Neural cell (in vitro differentiated cells): Measurements from ENCODE around the gene BIN2. TPM values are rescaled to one million over a fixed set of nuclear protein-coding genes. Genes with fewer than 3 reads are reported as not detected.
"Not testable (repeated sequence)": the region's sequence is repeated elsewhere in the genome, so short reads cannot be mapped to it uniquely, and the experiment has no call there.

Experiments used
- H2AFZ ChIP-seq: fragments of 200-600, 300-800 bp; sonication (generic), shearing (Covaris generic); 2 replicates; pipeline ENCODE4 v1.6.0; 2014; ENCODE audit warnings: low read depth, mild to moderate bottlenecking, antibody characterized with exemption, low read length, moderate library complexity
- H3F3A ChIP-seq: fragments of 200-600 bp; shearing (Covaris generic); 2 replicates; pipeline ENCODE4 v1.6.1; 2016; ENCODE audit warnings: mild to moderate bottlenecking, moderate library complexity, mixed read lengths, antibody characterized with exemption, low read length; ENCODE audit not compliant: insufficient read depth, poor library complexity, severe bottlenecking
- H3K27ac ChIP-seq: fragments of 200-600, 300-800 bp; sonication (generic), shearing (Covaris generic); 2 replicates; pipeline ENCODE4 v1.5.1; 2014; ENCODE audit warnings: mild to moderate bottlenecking, low read length, moderate library complexity
- H3K27me3 ChIP-seq: fragments of 300-800, 200-600 bp; sonication (generic), shearing (Covaris generic); 2 replicates; pipeline ENCODE4 v1.6.0; 2014; ENCODE audit warnings: mild to moderate bottlenecking, low read depth, low read length, moderate library complexity; ENCODE audit not compliant: insufficient read depth
- H3K36me3 ChIP-seq: fragments of 300-800, 200-600 bp; sonication (generic), shearing (Covaris generic); 2 replicates; pipeline ENCODE4 v1.5.1; 2014; ENCODE audit warnings: mild to moderate bottlenecking, antibody characterized with exemption, low read length, moderate library complexity; ENCODE audit not compliant: insufficient read depth
- H3K4me2 ChIP-seq: fragments of 300-800, 200-600 bp; sonication (generic), shearing (Covaris generic); 2 replicates; pipeline ENCODE4 v1.6.0; 2014; ENCODE audit warnings: mild to moderate bottlenecking, low read length
- H3K4me3 ChIP-seq: fragments of 300-800, 200-600 bp; sonication (generic), shearing (Covaris generic); 2 replicates; pipeline ENCODE4 v1.5.1; 2014; ENCODE audit warnings: mild to moderate bottlenecking, low read length, moderate library complexity
- H3K79me2 ChIP-seq: fragments of 200-600 bp; shearing (Covaris generic); replicated peaks from 2 replicates; pipeline ENCODE4 v1.6.0; 2014; ENCODE audit warnings: mild to moderate bottlenecking, low read length, moderate library complexity; ENCODE audit not compliant: insufficient read depth
- H3K9ac ChIP-seq: fragments of 300-800, 200-600 bp; sonication (generic), shearing (Covaris generic); 2 replicates; pipeline ENCODE4 v1.6.1; 2016; ENCODE audit warnings: mild to moderate bottlenecking, low read length, mixed read lengths
- H3K9me2 ChIP-seq: fragments of 200-600 bp; shearing (Covaris generic); 2 replicates; pipeline ENCODE4 v1.6.1; 2016; ENCODE audit warnings: mild to moderate bottlenecking, low read length, mixed read lengths; ENCODE audit not compliant: insufficient read depth
- H3K9me3 ChIP-seq: fragments of 200-600, 300-800 bp; sonication (generic), shearing (Covaris generic); 2 replicates; pipeline ENCODE4 v1.6.1; 2016; ENCODE audit warnings: mild to moderate bottlenecking, mixed run types, low read length, moderate library complexity, mixed read lengths
- H4K20me1 ChIP-seq: fragments of 200-600 bp; shearing (Covaris generic); 2 replicates; pipeline ENCODE4 v1.6.1; 2016; ENCODE audit warnings: mild to moderate bottlenecking, mixed run types; ENCODE audit not compliant: insufficient read depth
- CTCF ChIP-seq: fragments of 450-650 bp; IDR thresholded peaks from 2 replicates; pipeline ENCODE4 v1.5.1; 2014; ENCODE audit warnings: antibody characterized with exemption, mild to moderate bottlenecking, moderate library complexity; ENCODE audit not compliant: poor library complexity, severe bottlenecking
- EP300 ChIP-seq: fragments of 450-650 bp; conservative IDR thresholded peaks from 2 replicates; pipeline ENCODE4 v1.6.1; 2014; ENCODE audit warnings: antibody characterized with exemption, mild to moderate bottlenecking, moderate library complexity; ENCODE audit not compliant: poor library complexity, severe bottlenecking
- EZH2 ChIP-seq: fragments of 200-600, 300-800 bp; shearing (Covaris generic), sonication (generic); IDR thresholded peaks from 2 replicates; pipeline ENCODE4 v1.6.1; 2014; ENCODE audit warnings: antibody characterized with exemption, low read length, borderline replicate concordance, mild to moderate bottlenecking; ENCODE audit not compliant: insufficient read depth, poor library complexity, severe bottlenecking
- MXI1 ChIP-seq: fragments of 450-650 bp; conservative IDR thresholded peaks from 2 replicates; pipeline ENCODE4 v1.6.1; 2014; ENCODE audit warnings: antibody characterized with exemption, mild to moderate bottlenecking; ENCODE audit not compliant: poor library complexity, severe bottlenecking
- POLR2AphosphoS5 ChIP-seq: IDR thresholded peaks from 2 replicates; pipeline ENCODE4 v1.6.1; 2012
- RAD21 ChIP-seq: fragments of 450-650 bp; conservative IDR thresholded peaks from 2 replicates; pipeline ENCODE4 v1.6.1; 2014; ENCODE audit warnings: antibody characterized with exemption, mild to moderate bottlenecking, moderate library complexity
- REST ChIP-seq: IDR thresholded peaks from 2 replicates; pipeline ENCODE4 v1.6.1; 2012; ENCODE audit warnings: borderline replicate concordance
- SMC3 ChIP-seq: fragments of 450-650 bp; conservative IDR thresholded peaks from 2 replicates; pipeline ENCODE4 v1.6.1; 2014; ENCODE audit warnings: antibody characterized with exemption, mild to moderate bottlenecking, moderate library complexity; ENCODE audit not compliant: poor library complexity
- TAF1 ChIP-seq: IDR thresholded peaks from 2 replicates; pipeline ENCODE4 v1.6.1; 2012; ENCODE audit warnings: low read depth
- polyA plus RNA-seq: library from polyadenylated mRNA; depleted of rRNA; stranded (reverse); fragments of >200 nt; gene quantifications from 2 replicates; pipeline ENCODE4 v1.2.3, GENCODE V29; 2014

BIN2 gene
- polyA plus RNA-seq, 1 donor from 2014 or later, result not detected

- Histone ChIP-seq H3K4me2 (no peak overlapping the region), H3K79me2 (no peaks in the 10 kb centered on the region), H3F3A (no peaks in the 10 kb centered on the region), H3K27me3 (no peaks in the 10 kb centered on the region), H3K9me3 (no peaks in the 10 kb centered on the region), H2AFZ (no peak overlapping the region), H3K9me2 (no peaks in the 10 kb centered on the region), H3K4me3 (no peak overlapping the region), H4K20me1 (no peaks in the 10 kb centered on the region), H3K36me3 (no peaks in the 10 kb centered on the region), H3K27ac (no peak overlapping the region), H3K9ac (no peak overlapping the region)
- no peak for TF ChIP-seq REST
- TF ChIP-seq TAF1, result no peak
- TF ChIP-seq RAD21, result no peak
- no peak for TF ChIP-seq EP300
- no peak for TF ChIP-seq EZH2
- no peak for TF ChIP-seq MXI1
- no peak for TF ChIP-seq CTCF
- TF ChIP-seq POLR2AphosphoS5, result no peak
- TF ChIP-seq SMC3, result no peak
Observed at GRCh38 chr12:51281202-51281924, 42.6 kb downstream of the BIN2 start.

- no peak for TF ChIP-seq SMC3
- H3K27me3 ChIP-seq, result peaks cover 15% of the 10 kb centered on the region
- H3K9me3 ChIP-seq, result no peaks in the 10 kb centered on the region
- H3K36me3 ChIP-seq, result no peaks in the 10 kb centered on the region
- H3K27ac ChIP-seq, result no peak overlapping the region
- no peaks in the 10 kb centered on the region for H3F3A ChIP-seq
- no peak overlapping the region for H2AFZ ChIP-seq
- H3K9ac ChIP-seq, result no peak overlapping the region
- H3K4me2 ChIP-seq, result no peak overlapping the region
- no peaks in the 10 kb centered on the region for H3K79me2 ChIP-seq
- H3K9me2 ChIP-seq, result no peaks in the 10 kb centered on the region
- H3K4me3 ChIP-seq, result no peak overlapping the region
- no peaks in the 10 kb centered on the region for H4K20me1 ChIP-seq
Observed at GRCh38 chr12:51275088-51275487, 48.9 kb downstream of the BIN2 start.

GRCh38 chr12:51272810-51273209 lies 51.2 kb downstream of the BIN2 start:
- not testable (repeated sequence) for H3F3A ChIP-seq, H3K9ac ChIP-seq, H4K20me1 ChIP-seq, H3K79me2 ChIP-seq, H2AFZ ChIP-seq, H3K4me3 ChIP-seq, H3K9me3 ChIP-seq, H3K4me2 ChIP-seq, H3K27ac ChIP-seq, H3K36me3 ChIP-seq, H3K9me2 ChIP-seq
- peaks cover 29% of the 10 kb centered on the region for H3K27me3 ChIP-seq
